ENCODE results near the gene FBXL20. TPM values are rescaled to one million over a fixed set of nuclear protein-coding genes. Genes with fewer than 3 reads are reported as not detected.

The FBXL20 gene
- total RNA-seq, 1 experiment from 2014 or later: 17.2 TPM

GRCh38 chr17:39359994-39360393 lies 41.4 kb downstream of the FBXL20 start:
- Histone ChIP-seq H3K9ac (ENCODE audit: low read length) (no peak overlapping the region), H3K4me2 (ENCODE audit: low read length) (no peak overlapping the region), H3K9me2 (ENCODE audit: insufficient read depth) (no peaks in the 10 kb centered on the region), H3K79me2 (ENCODE audit: insufficient read depth, low read length) (no peaks in the 10 kb centered on the region), H3K4me1 (ENCODE audit: control insufficient read depth in 1 of 2, insufficient read depth in 2 of 2, low read length in 2 of 2) (no peaks in the 10 kb centered on the region), H2AFZ (ENCODE audit: low read depth, low read length, poor library complexity, severe bottlenecking) (no peak overlapping the region), H3K4me3 (replicated peaks in 1 of 2; ENCODE audit: low read depth in 1 of 2, low read length in 2 of 2) (no peak overlapping the region), H3K27me3 (ENCODE audit: insufficient read depth, low read length) (no peaks in the 10 kb centered on the region), H3K27ac (ENCODE audit: low read depth, low read length) (no peak overlapping the region), H3K36me3 (ENCODE audit: control insufficient read depth in 1 of 2, insufficient read depth in 2 of 2, low read length in 2 of 2) (no peaks in the 10 kb centered on the region), H3K9me3 (ENCODE audit: control insufficient read depth in 1 of 2, insufficient read depth in 1 of 2, low read depth in 1 of 2, low read length in 2 of 2) (no peaks in the 10 kb centered on the region), H4K20me1 (ENCODE audit: insufficient read depth) (no peaks in the 10 kb centered on the region)
- ATAC-seq: no peak
- TF ChIP-seq TCF7L2 (IDR thresholded peaks at IDR 0.05; ENCODE audit: borderline replicate concordance, extremely low read depth, insufficient read depth, insufficient read length) (no peak), CBX3 (IDR thresholded peaks at IDR 0.05; ENCODE audit: low read depth) (no peak), REST (IDR thresholded peaks at IDR 0.05; ENCODE audit: low read depth) (no peak)
- TF ChIP-seq, protein P1, sequence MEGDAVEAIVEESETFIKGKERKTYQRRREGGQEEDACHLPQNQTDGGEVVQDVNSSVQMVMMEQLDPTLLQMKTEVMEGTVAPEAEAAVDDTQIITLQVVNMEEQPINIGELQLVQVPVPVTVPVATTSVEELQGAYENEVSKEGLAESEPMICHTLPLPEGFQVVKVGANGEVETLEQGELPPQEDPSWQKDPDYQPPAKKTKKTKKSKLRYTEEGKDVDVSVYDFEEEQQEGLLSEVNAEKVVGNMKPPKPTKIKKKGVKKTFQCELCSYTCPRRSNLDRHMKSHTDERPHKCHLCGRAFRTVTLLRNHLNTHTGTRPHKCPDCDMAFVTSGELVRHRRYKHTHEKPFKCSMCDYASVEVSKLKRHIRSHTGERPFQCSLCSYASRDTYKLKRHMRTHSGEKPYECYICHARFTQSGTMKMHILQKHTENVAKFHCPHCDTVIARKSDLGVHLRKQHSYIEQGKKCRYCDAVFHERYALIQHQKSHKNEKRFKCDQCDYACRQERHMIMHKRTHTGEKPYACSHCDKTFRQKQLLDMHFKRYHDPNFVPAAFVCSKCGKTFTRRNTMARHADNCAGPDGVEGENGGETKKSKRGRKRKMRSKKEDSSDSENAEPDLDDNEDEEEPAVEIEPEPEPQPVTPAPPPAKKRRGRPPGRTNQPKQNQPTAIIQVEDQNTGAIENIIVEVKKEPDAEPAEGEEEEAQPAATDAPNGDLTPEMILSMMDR (IDR thresholded peaks at IDR 0.05 in 2 of 3, conservative IDR thresholded peaks at IDR 0.05 in 1 of 3; ENCODE audit: borderline replicate concordance in 1 of 3, insufficient read depth in 1 of 3, low read depth in 2 of 3, low read length in 2 of 3): no peak
- CTCF ChIA-PET: no interaction called here
- POLR2A ChIA-PET: no interaction called here
- RAD21 ChIA-PET (ENCODE audit: low non-redundant PET in 1 of 2, low total read pairs in 2 of 2, uncharacterized antibody in 2 of 2, unreplicated experiment in 2 of 2): no interaction called here
- no TSS peak for BruUV-seq (replicated peaks)
- DNase-seq (ENCODE audit: low read depth, low spot score): no peak
- intact Hi-C loops (cut with micrococcal nuclease): no loop called here

All from HCT116 (cell line).